Stimulated activated CD8-positive, alpha-beta memory T cell treated with anti-CD3 and anti-CD28 coated beads, Interleukin-4, amount 100 ng/mL, for 24 hours (primary cell): Measurements from ENCODE around the gene KIF1C.

Source experiments
- DNase-seq: peaks from one replicate; pipeline ENCODE4 v3.0.0-alpha.2; 2020; ENCODE audit warnings: low read depth

KIF1C gene

DNA sequence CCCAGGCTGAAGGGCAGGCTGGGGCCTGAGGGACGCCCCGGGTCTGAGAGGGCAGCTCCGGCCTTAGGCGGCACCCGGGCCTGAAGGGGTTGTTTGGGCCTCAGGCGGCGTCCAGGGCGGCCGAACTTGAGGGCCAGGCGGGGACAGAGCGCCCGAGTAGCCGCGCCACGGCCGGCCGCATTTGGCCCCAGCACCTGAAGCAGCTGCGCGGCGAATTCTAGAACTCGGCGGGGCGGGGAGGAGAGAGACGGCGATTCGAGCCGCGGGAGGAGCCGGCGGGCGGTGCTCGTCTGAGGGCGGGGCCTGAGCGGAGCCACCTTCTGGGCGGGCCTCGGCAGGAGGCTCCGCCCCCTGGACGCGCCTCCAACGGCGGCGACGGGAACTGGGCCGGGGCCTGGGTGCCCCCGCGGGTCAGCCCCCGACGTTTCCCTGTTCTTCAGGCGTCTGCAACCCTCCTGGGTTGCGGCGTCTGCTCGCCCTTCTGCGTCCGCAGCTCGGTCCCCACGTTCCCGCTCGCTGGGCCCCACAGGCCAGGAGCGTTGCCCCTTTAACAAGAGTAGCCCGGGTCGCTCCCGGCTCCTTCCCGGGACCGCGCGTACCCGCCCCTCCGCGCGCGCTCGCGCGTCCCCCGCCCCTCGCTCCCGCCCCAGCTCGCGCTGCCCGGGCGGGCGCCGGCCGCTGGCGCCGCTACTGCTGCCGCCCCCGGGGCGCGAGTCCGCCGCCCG, at the start of gene KIF1C, which contains the start of gene INCA1:
KIF1C (plus strand) TSS at position 649 of the 725 bp plus-strand sequence. CDS start 2,297 bp downstream, outside the sequence.
INCA1 (minus strand) TSS at position 221 of the 725 bp plus-strand sequence. CDS start 3,085 bp downstream, outside the sequence.
- peak; percentile 81 for DNase-seq

DNA sequence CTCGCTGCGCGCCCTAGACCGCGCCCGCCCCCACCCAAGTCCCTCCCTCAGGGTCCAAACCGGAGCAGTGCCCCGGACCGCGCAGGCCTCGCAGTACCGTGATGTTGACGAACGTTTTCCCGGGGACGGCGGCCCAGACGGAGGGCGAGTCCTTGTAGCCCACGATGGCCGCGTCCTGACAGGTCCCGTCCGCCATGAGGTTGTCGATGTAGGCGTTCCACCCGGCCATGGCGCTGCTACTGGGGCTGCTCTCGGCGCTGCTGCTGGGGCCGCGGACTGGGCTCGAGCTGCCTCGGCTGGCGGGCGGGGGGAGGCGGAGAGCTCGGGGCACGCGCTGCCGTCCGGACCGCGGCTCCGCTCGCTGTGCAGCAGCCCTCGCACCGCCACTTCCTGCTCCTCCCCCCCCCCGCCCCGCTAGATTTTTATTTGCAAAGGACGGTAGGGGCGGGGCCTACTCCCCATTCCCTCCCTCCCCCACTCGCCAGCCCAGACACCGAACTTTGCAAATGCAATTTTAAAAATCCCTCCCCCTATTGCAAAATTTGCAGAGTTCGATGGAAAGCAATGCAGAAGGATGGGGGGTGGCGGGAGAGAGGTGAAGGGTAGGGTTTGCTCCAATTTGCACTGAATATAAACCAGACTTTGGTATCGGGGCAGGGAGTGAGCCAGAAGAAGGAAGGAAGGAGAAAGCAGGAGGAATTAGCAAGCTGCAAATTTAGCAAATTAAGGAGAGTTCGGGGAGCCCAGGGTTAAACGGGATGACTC, 49.4 kb upstream of the KIF1C start, which contains the start of gene PFN1:
PFN1 (minus strand) TSS at position 365 of the 765 bp plus-strand sequence; CDS start at position 229, 136 bp downstream.
- DNase-seq = peak; percentile 87

DNA sequence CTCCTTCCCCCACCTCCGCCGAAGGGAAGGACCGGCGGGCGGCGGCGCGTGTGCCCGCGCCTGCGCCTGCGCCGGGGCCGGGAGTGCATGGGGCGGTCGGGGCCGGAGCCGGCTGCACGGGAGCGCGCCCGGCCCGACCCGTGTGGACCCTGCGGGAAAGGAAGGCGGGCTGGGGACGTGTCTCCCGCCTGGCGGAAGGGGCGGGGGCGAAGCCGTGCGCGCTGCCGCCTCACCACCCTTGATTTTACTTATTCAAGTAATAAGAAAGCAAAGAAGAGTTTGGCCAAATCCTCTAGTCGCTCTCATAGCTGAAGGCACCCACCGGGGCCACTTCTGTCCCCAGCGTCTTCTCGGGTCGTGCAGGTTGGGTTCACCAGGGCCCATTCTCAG, 48.8 kb upstream of the KIF1C start:
- peak; percentile 66 for DNase-seq

DNA sequence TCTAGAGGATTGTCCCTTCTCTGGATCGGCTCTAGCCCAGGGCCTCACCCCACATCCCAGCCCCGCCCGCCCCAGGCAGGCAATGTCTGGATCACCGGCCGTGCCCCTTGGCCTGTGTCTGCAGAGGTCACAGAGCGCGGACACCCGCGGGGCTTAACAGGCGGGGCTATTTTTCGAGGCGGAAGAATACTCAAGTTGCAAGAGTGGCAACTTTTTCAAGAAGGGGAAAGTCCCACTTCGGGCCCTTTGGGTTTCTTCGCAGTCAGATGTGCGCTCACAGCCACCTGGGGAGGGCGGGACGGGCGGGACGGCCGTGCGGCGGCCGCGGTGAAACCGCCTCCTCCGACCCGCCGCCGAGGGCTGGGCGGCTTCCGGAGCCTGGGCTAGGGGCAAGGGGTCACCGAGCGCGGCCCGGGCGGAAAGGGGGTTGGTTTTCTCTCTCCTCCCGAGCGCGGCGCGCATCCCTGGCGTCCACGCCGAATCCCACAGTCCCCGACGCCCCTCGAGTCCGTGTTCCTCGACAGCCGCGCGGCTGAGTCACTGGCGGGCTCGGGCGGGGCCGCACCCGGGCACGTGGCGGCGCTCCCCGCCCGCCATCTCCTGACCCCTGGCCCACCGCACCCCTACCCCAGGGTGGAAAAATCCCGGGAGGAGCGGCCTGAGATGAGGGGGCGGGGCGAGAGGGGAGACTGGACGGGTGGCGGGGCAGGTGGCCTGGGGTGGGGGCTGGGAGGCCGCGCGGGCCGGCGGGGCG, 48.3 kb upstream of the KIF1C start:
- DNase-seq = peak; percentile 62

DNA sequence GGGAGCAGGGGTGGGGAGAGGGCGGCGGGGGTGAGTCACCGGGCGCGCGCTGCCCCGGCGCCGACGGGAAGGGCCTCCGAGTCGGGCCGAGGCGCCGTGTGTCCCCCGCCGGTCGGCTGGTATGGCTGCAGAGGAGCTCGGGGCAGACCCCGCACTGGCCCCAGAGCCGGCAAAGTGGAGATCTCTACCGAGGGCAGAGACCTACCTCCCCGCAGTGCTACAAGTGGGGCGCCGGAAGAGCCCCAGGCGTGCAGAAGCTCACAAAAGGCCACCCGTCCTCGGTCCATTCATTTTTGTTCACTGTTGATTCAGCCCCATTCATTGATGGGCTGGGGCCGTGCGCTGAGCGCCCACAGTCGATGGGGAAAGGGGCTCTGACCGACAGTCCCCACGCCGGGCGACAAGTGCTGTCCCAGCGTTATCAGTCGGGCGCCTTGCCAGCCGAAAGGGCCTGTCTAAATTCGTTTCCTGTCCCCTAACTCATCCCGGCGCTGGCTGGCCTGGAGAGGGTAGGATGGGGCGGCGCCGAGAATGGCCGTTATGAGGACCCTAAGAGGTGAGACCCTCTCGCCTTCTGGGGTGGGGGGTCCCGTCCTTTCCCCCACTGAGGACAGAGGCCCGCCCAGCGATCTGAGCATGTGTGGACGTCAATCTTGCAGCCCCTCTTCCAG, 47.5 kb upstream of the KIF1C start:
- DNase-seq = no peak

DNA sequence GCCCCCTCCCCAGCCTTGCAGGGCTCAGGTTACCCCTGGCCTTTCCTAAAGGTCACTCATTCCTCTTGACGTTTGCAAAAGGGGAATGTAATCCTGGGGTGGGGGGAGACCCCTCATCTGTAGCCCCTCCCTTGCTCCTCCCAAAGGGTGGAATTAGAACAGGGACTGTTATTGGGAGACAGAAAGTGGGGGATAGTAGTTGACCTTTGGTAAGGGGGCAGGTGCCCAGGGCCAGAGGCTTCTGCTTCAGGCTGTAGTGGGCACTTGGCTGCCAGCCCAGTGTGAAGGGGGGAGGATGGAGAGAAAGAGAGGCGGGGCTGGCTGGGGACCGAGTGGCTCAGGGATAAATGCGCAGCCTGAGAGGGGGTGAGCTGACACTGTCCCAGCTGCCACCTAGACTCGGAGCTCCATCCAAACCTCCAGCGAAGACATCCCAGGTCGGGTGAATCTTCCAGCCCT, 47.0 kb upstream of the KIF1C start, which contains the start of gene ENO3:
ENO3 (plus strand) TSS at position 374 of the 459 bp plus-strand sequence. CDS start 711 bp downstream, outside the sequence.
- no peak for DNase-seq

DNA sequence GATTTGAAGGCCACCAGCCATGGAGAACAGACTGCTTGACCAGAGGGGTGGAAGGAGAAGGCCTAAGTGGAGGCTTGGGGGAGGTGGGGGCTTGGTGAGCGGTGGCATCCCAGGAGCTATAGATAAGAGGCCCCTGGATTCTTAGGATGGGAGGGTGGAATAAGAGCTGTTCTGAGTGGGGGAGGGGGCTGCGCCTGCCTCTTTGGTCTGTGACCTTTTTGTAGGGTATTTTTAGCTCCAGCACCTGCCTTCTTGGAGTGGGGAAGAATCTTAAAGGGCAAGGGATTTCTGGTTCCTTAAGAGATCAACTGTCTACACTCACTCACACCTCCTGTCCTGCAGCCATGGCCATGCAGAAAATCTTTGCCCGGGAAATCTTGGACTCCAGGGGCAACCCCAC, 46.3 kb upstream of the KIF1C start:
- no peak for DNase-seq

DNA sequence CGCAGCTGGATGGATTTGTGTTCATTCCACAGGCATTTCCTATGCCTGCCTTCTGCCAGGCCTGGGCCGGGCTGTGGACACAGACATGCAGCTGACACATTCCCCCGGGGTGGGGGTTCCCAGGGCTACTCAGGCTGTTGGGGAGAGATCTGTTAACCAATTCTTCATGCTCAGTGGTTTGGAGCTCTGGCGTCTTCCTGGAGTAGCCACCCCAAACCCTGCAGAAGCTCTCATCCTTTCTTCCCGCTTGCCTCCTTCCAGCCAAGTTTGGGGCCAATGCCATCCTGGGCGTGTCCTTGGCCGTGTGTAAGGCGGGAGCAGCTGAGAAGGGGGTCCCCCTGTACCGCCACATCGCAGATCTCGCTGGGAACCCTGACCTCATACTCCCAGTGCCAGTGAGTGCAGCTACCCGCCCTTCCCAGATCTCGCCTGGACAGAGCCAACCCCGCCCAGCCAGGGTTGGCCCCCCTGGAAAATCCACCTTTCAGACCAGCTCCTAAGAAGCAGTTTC, 44.2 kb upstream of the KIF1C start:
- DNase-seq = no peak

DNA sequence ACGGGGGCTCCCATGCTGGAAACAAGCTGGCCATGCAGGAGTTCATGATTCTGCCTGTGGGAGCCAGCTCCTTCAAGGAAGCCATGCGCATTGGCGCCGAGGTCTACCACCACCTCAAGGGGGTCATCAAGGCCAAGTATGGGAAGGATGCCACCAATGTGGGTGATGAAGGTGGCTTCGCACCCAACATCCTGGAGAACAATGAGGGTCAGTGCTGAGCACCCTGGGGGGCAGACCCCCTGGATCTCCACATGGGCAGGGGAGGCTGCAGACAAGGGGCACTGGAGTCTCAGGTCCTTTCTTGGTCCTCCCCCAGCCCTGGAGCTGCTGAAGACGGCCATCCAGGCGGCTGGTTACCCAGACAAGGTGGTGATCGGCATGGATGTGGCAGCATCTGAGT, 42.7 kb upstream of the KIF1C start:
- DNase-seq = no peak

DNA sequence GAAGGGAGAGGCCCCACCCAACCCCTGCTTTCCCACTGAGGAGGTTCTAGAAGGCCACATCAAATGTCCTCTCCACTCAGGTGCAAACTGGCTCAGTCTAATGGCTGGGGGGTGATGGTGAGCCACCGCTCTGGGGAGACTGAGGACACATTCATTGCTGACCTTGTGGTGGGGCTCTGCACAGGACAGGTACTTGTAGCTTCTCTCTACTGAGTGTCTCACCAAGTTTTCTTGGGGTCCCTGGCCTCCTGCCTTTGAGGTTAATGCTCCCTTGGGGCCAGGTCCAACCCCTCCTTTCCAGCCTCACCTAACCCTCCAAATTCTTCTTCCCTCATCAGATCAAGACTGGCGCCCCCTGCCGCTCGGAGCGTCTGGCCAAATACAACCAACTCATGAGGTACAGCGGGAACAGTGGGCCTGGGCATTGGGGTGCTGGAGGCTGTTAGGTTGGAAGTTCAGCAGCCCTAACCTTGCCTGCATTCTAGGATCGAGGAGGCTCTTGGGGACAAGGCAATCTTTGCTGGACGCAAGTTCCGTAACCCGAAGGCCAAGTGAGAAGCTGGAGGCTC, 41.2 kb upstream of the KIF1C start:
- no peak for DNase-seq

DNA sequence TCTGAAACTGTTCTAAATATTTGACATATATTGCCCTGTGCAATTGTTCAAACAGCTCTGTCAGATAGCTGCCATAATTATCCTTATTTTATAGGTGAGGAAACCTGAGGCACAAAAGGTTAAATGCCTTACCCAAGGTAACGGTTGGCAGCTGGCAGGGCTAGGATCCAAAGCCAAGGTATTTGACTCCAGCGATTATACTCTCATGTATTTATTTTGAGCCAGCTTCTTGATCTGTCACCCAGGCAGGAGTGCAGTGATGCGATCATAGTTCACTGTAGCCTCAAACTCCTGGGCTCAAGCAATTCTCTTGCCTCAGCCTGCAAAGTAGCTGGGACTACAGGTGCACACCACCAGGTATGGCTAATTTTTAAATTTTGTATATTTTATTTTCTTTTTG, 39.6 kb upstream of the KIF1C start:
- no peak for DNase-seq

DNA sequence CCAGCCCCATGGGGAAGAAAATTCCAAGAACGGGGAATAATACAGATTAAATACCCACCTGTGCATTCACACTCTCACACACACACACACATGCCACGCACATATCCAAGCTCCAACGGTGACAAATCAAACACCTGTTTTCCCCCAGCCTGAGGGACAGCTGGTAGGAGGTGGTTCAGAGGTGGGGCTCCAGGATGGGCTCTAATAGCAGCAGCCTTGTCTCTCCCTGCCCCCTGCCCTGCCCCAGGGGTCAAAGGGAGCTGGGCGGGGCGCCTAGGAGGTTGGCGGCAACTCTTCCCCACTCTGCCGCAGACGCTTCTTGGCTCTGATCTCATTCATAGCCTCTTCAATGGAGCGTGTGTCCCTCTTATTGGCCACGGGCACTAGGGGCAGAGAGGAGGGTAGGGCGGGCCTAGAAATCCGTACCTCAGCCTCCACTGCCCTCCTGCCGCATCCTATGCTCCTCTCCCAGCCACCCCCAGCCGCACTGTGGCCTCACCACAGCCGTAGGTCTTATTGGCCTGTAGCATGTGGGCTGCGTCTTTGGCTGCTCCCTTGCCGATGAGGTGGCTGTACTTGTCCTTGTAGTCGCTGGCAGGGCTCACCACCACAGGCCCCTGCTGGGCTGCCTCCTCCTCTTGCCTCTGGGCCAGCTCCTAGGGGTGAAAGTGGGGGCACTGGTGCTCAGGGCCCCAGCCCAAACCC, 38.3 kb upstream of the KIF1C start:
- no peak for DNase-seq

DNA sequence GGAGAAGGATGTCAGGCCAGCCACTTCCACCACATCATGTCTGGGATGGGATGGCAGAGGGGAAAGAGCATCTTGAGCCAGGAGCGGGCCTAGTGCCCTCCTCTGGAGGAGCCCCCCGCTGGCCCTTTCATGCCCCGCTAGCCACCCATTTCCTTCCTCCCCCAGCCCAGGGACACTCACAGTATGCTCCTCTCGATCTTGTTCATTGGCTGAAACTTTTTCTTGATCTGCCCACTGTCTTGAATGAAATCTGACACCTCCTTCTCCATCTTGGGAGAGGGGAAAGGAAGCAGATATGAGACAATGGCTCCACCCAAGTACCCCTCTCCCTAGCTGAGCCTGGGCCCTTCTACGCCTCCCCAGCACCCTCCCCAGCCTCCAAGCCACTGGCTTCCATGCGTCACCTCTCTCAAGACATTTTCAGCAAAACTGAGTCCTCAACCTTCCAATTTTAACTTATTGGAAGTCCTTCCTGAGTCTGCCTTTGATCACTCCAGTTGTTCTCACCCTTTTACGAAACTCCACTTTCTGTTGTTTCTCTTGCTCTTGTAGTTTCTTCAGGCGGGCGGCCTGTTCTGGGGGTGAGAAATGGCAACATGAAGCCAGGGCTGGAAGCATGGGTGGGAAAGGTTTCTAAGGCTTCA, 37.3 kb upstream of the KIF1C start:
- DNase-seq = no peak

DNA sequence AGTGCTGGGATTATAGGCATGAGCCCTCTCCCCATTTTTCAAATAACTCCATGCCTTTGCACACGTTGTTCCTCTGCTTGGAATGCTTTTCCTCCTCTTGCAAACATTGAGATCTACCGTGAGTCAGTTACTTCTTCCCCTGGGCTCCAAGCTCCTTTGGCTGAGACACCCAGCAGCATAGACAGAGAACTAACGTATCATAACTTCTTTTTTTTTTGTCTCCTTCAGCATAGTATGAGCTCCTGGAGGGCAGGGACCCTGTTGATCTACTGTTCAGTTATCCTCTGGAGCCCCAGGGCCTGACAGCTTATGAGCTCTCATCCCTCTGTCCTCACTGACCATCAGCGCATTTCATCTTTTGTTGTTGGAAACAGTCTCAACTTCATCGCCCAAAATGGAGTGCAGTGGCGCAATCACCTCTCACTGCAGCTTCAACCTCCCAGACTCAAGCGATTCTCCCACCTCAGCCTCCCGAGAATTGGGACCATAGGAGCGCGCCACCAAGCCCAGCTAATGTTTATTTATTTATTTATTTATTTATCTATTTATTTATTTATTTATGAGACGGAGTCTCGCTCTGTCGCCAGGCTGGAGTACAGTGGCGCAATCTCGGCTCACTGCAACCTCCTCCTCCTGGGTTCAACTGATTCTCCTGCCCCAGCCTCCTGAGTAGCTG, 32.3 kb upstream of the KIF1C start:
- no peak for DNase-seq

DNA sequence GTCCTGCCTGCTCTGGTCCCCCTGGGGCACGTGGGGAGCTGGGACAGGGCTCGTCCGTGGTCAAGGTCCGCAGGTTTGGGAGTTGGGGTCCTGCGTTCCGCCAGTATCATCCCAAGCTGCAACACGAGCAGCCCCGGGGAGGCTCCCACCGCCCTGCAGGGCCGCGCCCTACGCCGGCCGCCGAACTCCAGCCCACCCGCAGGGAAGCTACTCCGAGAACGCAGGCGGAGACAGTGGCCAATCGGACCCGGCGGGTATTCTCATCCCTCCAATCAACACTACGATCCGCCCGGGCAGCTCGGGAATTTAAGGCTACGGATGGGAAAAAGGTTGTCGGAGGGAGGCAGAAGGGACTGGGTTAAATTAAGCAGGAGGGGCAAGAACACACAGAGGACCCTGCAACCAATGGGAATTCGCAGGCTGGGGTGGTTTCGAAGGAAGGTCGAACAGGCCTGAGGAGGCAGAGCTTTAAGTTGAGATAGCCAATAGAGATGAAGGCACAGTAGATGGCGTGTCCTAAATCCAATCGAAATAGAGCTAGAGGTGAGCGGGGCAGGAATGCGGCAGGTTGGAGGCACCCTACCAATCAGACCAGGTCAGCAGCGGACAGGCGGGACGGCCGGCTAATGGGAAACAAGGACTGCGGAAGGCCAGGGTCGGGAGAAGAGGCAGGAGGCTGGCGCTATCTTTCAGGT, 30.8 kb upstream of the KIF1C start:
- DNase-seq = peak; percentile 88

DNA sequence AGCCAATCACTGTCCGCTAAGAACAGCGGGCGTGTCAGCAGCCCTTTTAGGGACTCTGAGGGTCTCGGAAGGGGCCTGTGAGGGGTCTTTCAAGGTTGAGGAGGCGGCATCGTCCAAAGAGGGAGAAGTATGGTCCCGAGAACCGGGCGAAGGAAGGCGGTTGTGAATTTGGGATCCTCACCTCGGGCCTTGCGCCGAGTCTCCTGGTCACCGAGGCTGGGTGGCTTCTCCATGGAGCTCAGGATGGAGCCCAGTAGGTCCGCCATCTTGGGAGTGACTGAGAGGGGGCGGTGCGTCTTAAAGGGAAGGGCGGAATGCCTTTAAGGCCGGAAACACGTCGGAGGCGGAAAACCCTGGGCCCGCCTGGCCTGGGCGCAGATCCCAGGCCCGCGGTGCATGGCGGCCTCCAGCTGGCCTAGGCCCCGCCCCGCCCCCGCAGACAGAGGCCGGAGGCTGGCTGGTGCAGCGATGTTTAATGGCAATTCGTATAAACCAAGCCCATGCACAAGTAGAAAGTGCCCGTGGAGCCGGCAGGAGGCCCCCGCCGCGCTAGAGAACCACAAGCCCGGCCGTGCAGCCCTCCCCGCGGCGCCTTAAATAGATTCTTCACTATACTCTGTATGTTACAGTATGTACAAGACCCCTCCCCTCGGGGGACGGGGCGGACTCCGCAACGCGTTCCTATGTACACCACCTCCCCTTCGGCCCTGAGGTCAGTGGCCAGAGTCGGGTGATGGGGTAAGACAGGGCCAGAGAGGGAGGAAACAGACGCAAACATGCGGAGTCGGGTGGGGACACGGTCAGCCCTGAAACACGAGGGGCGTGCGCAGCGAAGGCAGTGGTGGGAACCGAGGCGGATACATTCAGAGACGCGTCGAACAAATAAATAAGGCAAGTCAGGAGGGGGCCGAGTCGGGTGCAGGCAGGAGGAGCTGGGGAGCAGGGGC, 29.9 kb upstream of the KIF1C start, which contains the start of gene SPAG7:
SPAG7 (minus strand) TSS at position 279 of the 947 bp plus-strand sequence; CDS start at position 266, 13 bp downstream.
- DNase-seq = peak; percentile 87

DNA sequence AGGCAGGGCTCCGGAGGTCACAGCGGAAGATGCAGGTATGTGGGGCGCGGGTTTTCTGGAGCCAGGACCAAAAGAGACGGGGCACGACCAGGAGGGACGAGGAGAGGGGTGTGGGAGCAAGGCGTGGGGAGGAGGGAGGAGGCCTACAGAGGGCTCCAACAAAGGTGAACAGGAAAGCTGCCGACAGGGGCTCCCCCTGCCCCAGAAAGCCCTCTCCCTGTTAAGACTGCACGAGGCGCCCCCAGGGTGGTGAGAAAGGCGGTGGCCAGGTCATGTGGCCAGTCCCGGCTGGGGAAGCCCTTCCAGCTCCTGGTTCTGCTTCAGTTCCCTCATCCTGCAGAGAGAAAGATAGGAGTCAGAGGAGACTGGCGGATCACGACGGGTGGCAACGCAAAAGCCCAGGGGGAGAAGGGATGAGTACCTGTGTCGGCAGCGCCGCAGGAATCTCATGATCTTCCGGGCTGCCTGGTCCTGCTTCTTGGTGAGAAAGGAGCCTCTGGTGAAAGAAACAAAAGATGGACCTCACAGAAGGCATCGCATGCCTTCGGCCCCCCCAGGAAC, 29.2 kb upstream of the KIF1C start:
- no peak for DNase-seq
